ENCODE data around the gene CTAG1B.
"Not testable (repeated sequence)": the region's sequence is repeated elsewhere in the genome, so short reads cannot be mapped to it uniquely, and the experiment has no call there.

Gene CTAG1B

DNA sequence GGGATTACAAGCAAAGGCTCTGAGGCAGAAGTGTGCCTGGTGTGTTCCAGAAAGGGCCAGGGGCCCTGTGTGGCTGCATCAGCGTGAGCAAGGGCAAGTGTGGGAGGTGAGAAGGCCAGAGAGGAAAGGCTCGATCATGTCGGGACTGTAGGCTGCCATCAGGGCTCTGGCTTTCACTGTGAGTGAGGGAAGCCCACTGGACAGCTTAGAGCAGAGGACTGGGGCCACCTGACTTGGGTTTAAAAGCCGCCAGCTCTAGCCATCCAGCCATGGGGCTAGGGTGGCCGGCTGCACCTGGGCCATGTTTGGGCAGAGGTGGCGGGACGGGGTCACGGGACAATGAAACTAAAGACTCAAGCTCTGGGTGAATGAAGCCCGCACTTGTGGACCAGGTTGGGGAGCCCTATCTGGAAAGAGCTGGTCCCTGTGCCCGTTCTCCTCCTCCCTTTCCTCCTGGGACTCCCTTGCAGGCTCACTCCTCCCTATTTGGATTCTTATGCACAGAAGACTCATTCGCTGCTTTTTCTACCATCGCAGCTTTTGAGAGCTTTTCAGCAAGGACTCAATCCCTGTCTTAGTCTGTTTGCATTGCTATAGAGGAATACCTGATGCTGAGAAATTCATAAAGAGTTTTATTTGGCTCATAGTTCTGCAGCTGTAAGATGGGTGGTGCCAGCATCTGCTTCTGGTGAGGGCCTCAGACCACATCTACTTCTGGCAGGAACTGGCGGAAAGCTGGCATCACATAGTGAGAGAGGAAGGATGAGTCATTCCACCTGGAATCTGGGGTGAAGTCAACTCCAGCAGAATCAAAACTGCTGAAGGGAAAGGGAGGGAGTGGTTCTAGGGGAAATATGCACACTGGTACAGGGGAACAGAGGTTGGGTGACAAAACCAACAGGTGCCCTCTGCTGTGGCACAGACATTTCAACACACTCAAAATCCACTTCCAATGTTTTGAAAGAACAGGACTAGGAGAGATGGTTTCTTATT lies 15.3 kb downstream of the CTAG1B start:
- H3K9me3 Mint-ChIP-seq, result no peaks in the 10 kb centered on the region
- H3K27ac Mint-ChIP-seq, result no peak overlapping the region
- no peaks in the 10 kb centered on the region for H3K36me3 Mint-ChIP-seq (ENCODE audit: low read depth)
- H3K4me3 Mint-ChIP-seq, result no peak overlapping the region
- H3K27me3 Mint-ChIP-seq, result peaks cover 2% of the 10 kb centered on the region
- no peak for DNase-seq
- ATAC-seq, result no peak
- peaks cover 11% of the 10 kb centered on the region for H3K4me1 Mint-ChIP-seq

DNA sequence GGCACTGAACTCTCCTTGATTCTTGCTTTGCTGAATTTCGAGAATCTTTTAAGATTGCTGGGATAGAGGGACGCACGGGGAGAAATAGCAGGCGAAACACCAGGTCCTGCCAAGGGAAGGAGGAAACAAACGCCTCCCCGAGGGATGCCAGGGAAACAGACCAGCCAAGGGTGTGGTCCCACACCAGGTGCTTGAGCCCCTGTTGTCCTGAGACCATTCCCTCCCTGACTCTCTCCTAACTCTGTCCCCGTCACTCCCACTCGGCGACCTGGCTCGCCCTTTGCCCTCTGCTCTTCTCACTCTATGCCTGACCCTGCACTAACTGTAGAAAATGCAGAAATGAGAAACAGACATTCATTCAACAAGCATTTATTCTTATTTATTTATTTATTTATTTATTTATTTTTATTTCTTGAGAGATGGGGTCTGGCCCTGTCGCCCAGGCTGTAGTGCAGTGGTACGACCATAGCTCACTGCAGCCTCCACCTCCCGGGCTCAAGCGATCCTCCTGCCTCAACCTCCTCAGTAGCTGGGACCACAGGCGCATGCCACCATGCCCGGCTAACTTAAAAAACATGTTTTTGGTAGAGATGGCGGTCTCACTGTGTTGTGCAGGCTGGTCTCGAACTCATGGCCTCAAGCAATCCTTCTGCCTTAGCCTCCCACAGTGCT lies 16.2 kb downstream of the CTAG1B start:
- Mint-ChIP-seq H3K4me1 (peaks cover 11% of the 10 kb centered on the region), H3K27ac (no peak overlapping the region), H3K36me3 (ENCODE audit: low read depth) (no peaks in the 10 kb centered on the region), H3K4me3 (no peak overlapping the region), H3K9me3 (no peaks in the 10 kb centered on the region), H3K27me3 (peaks cover 2% of the 10 kb centered on the region)
- ATAC-seq (no peak), DNase-seq (no peak)

DNA sequence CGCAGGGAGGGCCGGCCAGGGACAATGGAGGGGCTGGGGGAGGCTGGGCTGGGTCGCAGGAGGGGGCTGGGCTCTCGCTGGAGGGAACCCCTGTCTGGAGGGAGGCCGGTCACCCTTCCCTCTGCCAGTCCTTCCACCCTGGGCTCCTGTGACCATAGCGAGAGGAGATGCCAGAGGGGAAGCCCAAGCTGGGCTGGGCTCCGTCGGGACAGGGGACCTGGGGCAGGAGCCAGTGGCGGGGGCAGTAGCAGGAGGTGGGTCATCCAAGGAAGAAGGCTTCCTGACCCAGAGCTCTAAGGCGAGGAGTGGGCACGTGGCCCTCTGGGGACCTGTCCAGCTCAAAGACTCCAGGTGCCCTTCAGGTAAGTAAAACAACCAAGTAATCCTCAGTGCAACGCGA lies 16.9 kb downstream of the CTAG1B start:
- Mint-ChIP-seq H3K27ac (no peak overlapping the region), H3K36me3 (ENCODE audit: low read depth) (no peaks in the 10 kb centered on the region), H3K4me3 (no peak overlapping the region), H3K9me3 (no peaks in the 10 kb centered on the region), H3K27me3 (peaks cover 2% of the 10 kb centered on the region), H3K4me1 (peaks cover 11% of the 10 kb centered on the region)
- ATAC-seq, result no peak
- no peak for DNase-seq

DNA sequence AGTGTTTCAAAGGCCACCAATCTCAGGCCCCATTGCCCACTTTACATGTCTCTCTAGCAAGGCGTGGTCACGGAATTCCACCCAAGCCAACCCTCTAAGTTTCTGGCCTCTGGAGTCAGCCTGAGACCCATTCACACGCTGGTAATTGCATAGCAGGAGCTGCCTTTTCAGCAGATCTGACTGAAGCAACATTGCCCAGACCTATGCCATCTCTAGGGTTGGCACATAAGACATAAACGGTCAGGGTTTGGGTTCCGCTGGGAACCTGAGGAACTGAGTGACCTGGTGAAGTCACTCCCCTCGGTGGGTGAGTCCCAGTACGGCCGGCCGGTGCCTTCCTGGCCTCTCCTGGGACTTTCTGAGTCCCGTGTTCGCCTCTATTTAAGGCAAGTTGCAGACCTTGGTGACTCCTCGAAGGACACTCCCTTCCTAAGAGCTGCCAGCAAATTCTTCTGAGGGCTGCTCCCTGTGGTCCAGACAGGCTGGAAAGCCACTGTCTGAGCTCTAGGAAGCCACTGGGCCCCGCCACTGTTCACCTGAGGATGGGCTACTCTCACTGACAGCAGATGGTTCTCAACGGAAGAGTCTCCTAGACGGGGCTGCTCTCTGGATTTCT lies 18.2 kb downstream of the CTAG1B start:
- H3K4me3 Mint-ChIP-seq, result no peak overlapping the region
- no peaks in the 10 kb centered on the region for H3K36me3 Mint-ChIP-seq (ENCODE audit: low read depth)
- no peak overlapping the region for H3K27ac Mint-ChIP-seq
- no peak for DNase-seq
- H3K27me3 Mint-ChIP-seq, result peaks cover 2% of the 10 kb centered on the region
- no peak for ATAC-seq
- no peaks in the 10 kb centered on the region for H3K9me3 Mint-ChIP-seq
- H3K4me1 Mint-ChIP-seq, result peaks cover 3% of the 10 kb centered on the region

DNA sequence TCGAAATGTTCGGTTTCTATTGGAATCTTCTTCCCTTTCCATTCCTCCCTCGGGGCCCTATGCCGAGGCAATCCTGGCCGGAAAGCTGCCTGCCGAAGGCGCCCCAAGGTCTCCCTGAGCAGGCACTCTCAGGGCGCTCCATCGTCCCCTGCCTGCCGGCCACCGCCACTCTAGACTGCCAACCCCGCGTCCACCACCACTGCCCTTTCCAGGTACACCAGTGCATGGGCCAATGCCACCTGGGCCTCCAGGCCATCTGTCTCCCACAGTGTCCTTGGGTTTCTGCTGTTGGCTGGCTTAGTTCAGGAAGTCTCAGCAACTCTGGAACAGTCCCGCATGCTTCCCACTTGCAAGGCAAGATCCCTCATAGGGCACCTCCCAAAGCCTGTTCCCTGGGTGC lies 19.6 kb downstream of the CTAG1B start:
- Mint-ChIP-seq H3K36me3 (ENCODE audit: low read depth) (no peaks in the 10 kb centered on the region), H3K27me3 (peaks cover 2% of the 10 kb centered on the region), H3K4me3 (no peak overlapping the region), H3K27ac (no peak overlapping the region), H3K4me1 (peaks cover 3% of the 10 kb centered on the region), H3K9me3 (no peaks in the 10 kb centered on the region)
- DNase-seq (no peak), ATAC-seq (no peak)

DNA sequence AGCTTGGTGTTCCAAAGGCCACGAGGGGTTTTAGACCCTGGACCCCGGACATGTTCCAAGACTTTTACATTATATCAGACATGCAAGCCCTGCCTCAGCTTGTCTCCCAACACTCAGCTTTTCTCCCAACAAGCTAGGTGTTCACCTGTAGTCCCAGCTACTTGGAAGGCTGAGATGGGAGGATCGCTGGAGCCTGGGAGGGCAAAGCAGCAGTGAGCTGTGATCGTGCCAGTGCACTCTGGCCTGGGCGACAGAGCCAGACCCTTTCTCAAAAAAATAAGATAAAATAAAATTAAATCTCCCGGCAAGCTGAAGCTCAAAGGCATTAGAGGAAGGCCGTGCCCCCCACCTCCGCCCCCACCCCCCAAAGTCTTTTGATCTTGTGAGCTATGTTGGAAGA lies 20.4 kb downstream of the CTAG1B start:
- Mint-ChIP-seq H3K36me3 (ENCODE audit: low read depth) (no peaks in the 10 kb centered on the region), H3K27me3 (peaks cover 2% of the 10 kb centered on the region), H3K4me1 (peaks cover 3% of the 10 kb centered on the region), H3K9me3 (no peaks in the 10 kb centered on the region), H3K4me3 (no peak overlapping the region), H3K27ac (no peak overlapping the region)
- no peak for DNase-seq
- ATAC-seq, result no peak

DNA sequence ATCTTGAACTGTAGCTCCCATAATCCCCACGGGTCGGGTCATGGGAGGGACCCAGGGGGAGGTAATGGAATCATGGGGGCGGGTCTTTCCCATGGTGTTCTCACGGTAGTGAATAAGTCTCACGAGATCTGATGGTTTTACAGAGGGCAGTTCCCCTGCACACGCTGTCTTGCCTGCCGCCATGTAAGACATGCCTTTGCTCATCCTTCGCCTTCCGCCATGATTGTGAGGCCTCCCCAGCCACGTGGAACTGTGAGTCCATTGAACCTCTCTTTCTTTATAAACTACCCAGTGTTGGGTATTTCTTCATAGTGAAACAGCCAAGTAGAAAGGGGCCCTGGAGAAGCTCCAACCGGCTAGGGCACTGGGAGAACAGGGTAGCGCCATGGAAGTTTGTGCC lies 21.9 kb downstream of the CTAG1B start:
- H3K27me3 Mint-ChIP-seq, result peaks cover 2% of the 10 kb centered on the region
- H3K36me3 Mint-ChIP-seq (ENCODE audit: low read depth), result no peaks in the 10 kb centered on the region
- no peak overlapping the region for H3K4me3 Mint-ChIP-seq
- DNase-seq (no peak), ATAC-seq (no peak)
- no peak overlapping the region for H3K27ac Mint-ChIP-seq
- peaks cover 3% of the 10 kb centered on the region for H3K4me1 Mint-ChIP-seq
- no peaks in the 10 kb centered on the region for H3K9me3 Mint-ChIP-seq

DNA sequence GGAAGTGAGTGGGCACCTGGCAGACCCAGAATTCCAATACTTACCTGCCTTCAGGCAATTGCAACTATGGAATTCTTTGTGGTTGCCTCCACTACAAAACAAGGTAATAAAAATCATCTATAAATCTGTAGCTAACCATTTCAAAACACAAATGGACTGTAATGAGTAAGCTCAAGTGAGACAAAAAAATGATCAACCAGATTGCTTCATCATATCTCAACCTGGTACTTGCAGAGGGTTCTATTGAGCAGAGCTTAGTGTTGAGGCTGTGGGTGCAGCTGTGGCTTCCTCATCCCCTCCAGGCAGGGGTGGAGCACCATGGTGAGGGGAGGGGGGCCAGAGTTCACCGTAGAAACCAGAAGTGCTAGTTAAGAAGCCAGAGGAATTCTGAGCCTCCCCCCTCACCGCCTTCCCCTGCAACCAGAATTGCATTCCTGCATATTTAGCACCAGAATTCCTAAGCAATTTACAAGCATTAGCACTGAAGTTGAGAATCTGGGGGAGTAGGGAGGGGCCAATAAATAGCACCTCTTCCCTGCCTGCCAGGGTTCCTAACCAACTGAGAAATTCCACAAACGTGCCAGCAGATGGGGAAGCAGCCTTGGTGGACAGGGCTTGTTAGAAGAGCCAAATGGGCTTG lies 22.7 kb downstream of the CTAG1B start:
- no peaks in the 10 kb centered on the region for H3K9me3 Mint-ChIP-seq
- H3K27me3 Mint-ChIP-seq, result no peaks in the 10 kb centered on the region
- ATAC-seq (no peak), DNase-seq (no peak)
- no peak overlapping the region for H3K27ac Mint-ChIP-seq
- peaks cover 3% of the 10 kb centered on the region for H3K4me1 Mint-ChIP-seq
- H3K4me3 Mint-ChIP-seq, result no peak overlapping the region
- no peaks in the 10 kb centered on the region for H3K36me3 Mint-ChIP-seq (ENCODE audit: low read depth)

DNA sequence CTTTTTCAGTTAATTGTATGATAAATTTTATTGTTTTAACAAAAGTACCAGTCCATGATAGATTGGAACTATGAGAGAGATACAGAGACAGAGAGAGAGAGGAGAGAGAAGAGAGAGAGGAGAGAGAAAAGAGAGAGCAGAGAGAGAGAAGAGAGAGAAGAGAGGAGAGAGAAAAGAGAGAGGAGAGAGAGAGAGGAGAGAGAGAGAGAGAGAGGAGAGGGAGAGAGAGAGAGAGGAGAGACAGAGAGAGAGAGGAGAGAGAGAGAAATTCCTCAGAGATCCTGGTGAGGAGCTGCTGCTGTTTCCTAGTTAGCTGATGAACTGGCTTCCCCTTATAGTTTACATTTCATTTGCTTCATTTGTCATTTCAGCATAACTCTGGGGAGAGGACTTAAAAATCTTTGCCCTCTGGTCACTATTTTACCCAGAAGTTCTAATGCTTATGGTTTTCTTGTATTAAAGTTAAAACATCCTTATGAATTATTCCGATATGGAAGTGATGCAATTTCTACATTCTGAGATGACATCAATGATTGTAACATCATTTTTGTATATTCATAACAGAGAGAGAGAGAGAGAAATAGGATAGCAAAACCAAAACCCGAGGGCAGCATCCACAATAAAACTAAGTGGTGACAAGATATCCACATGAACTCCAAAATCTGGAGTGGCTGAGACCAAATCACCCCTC lies 23.4 kb downstream of the CTAG1B start:
- H3K27me3 Mint-ChIP-seq, result no peaks in the 10 kb centered on the region
- ATAC-seq, result no peak
- no peaks in the 10 kb centered on the region for H3K9me3 Mint-ChIP-seq
- peaks cover 3% of the 10 kb centered on the region for H3K4me1 Mint-ChIP-seq
- H3K36me3 Mint-ChIP-seq (ENCODE audit: low read depth), result no peaks in the 10 kb centered on the region
- no peak overlapping the region for H3K4me3 Mint-ChIP-seq
- no peak overlapping the region for H3K27ac Mint-ChIP-seq
- DNase-seq, result no peak

DNA sequence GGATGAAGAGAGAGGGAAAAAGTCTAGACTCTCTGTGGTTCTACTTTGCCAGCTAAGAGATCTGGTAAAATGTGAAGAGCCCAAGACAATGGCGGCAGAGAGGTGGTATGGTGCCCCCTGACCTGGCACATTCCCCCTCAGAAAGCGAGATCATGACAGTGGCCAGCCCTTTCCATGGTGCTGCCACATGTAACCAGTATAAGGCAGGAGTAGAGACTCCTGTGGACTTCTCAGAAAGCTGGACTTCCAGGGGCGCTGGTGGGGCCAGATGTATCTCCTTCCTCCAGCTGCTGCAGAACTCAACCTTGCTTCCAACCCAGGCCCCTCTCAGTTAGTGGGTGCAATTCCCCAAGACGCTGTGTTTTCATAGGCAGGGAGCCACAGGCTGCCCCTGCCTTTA lies 24.6 kb downstream of the CTAG1B start:
- no peaks in the 10 kb centered on the region for H3K4me1 Mint-ChIP-seq
- H3K27ac Mint-ChIP-seq, result no peak overlapping the region
- H3K27me3 Mint-ChIP-seq, result no peaks in the 10 kb centered on the region
- H3K9me3 Mint-ChIP-seq, result no peaks in the 10 kb centered on the region
- H3K4me3 Mint-ChIP-seq, result no peak overlapping the region
- H3K36me3 Mint-ChIP-seq (ENCODE audit: low read depth), result no peaks in the 10 kb centered on the region
- DNase-seq, result no peak
- ATAC-seq, result no peak

DNA sequence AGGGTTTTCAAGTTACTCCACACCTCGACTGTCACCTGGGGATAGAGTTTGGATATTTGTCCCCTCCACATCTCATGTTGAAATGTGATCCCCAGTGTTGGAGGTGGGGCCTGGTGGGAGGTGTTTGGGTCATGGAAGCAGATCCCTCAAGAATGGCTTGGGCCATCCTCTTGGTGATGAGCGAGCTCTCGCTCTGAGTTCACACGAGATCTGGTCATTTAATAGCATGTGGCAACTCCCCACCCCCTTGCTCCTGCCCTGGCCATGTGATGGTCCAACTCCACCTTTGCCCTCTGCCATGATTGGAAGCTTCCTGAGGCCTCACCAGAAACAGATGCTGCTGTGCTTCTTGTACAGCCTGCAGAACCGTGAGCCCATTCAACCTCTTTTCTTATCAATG lies 25.9 kb downstream of the CTAG1B start:
- no peaks in the 10 kb centered on the region for H3K27me3 Mint-ChIP-seq
- H3K36me3 Mint-ChIP-seq (ENCODE audit: low read depth), result no peaks in the 10 kb centered on the region
- DNase-seq (no peak), ATAC-seq (no peak)
- no peak overlapping the region for H3K4me3 Mint-ChIP-seq
- no peaks in the 10 kb centered on the region for H3K4me1 Mint-ChIP-seq
- H3K27ac Mint-ChIP-seq, result no peak overlapping the region
- no peaks in the 10 kb centered on the region for H3K9me3 Mint-ChIP-seq

DNA sequence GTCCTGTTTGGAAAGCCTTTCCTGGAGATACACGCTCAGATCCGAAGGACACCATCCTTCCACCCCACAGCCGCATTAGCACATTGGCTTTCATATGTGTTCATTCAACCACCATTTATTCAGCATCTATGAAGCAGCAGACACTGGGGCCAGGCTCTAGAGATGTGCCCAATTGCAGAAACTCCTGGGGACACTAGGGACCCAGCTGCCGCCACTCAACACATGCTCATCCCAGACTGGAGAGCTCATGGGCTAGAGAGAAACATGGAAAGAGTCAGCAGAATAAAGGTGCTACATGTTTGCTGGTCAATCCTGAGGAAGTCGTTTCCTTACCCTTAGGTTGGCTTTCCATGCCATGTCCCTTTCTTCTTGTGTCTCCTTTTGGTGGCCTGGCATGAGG lies 26.6 kb downstream of the CTAG1B start:
- no peaks in the 10 kb centered on the region for H3K4me1 Mint-ChIP-seq
- ATAC-seq (no peak), DNase-seq (no peak)
- no peaks in the 10 kb centered on the region for H3K9me3 Mint-ChIP-seq
- no peak overlapping the region for H3K27ac Mint-ChIP-seq
- no peaks in the 10 kb centered on the region for H3K27me3 Mint-ChIP-seq
- no peaks in the 10 kb centered on the region for H3K36me3 Mint-ChIP-seq (ENCODE audit: low read depth)
- no peak overlapping the region for H3K4me3 Mint-ChIP-seq

DNA sequence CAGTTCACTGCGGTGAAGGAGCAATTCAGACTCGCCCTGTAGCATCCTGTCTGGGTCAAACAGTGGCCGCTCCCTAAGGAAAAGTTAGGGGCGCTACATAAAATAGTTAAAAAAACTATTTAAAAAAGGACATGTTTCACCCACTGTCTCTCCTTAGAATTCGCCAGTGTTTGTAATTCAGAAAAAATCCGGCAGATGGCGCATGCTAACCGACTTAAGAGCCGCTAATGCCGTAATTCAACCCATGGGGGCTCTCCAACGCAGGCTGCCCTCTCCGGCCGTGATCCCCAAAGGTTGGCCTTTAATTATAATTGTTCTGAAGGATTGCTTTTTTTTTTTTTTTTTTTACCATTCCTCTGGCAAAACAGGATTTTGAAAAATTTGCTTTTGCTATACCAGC lies 28.7 kb downstream of the CTAG1B start:
- not testable (repeated sequence) for H3K36me3 Mint-ChIP-seq (ENCODE audit: low read depth)

DNA sequence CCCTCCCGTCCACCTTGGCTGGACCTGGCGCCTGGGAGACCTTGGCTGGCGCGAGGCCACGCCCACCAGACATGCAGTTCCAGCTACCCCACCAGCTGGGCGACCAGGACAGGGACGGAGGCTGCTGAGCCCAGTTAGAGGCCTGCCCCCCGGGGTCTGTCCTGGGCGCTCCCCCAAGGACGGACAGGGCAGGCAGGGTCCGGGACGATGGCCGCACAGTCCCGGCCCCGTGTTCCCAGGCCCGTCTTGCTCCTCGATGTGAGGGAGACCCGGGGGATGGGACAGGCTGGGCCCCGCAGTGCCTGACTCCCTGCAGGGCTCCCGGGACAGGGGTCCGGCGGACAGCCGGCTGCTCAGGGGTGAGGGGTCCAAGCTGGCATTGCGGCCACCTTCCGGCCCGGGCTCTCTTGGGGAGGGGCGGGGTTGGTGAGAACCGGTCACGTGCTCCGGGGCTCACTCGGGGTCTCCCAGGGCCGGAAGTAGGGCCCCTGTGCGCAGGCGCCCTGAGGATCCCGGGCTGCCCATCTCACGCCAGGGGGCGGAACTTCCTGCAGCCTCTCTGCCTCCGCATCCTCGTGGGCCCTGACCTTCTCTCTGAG lies 34.4 kb downstream of the CTAG1B start, which contains the start of gene CTAG1A:
Gene CTAG1A, plus strand, starts transcription at position 549 of the 599 bp plus-strand sequence. CDS start 74 bp downstream, outside the sequence.
- not testable (repeated sequence) for DNase-seq; ATAC-seq; H3K9me3 Mint-ChIP-seq; H3K27ac Mint-ChIP-seq; H3K27me3 Mint-ChIP-seq; H3K36me3 Mint-ChIP-seq (ENCODE audit: low read depth); H3K4me1 Mint-ChIP-seq; H3K4me3 Mint-ChIP-seq

More for the DNA sequence above, 28.7 kb downstream of the CTAG1B start:
- H3K4me1 Mint-ChIP-seq, DNase-seq, ATAC-seq, H3K4me3 Mint-ChIP-seq, H3K27ac Mint-ChIP-seq, H3K27me3 Mint-ChIP-seq, H3K9me3 Mint-ChIP-seq: not testable (repeated sequence)

Data from activated naive CD8-positive, alpha-beta T cell treated with anti-CD3 and anti-CD28 coated beads, Interleukin-2, amount 50 U/mL, for 24 hours (primary cell).